ENCODE results near the gene GSK3A.
A peak's percentile ranks its signal among the peaks of the same experiment; 100 is the strongest.

Gene GSK3A

DNA sequence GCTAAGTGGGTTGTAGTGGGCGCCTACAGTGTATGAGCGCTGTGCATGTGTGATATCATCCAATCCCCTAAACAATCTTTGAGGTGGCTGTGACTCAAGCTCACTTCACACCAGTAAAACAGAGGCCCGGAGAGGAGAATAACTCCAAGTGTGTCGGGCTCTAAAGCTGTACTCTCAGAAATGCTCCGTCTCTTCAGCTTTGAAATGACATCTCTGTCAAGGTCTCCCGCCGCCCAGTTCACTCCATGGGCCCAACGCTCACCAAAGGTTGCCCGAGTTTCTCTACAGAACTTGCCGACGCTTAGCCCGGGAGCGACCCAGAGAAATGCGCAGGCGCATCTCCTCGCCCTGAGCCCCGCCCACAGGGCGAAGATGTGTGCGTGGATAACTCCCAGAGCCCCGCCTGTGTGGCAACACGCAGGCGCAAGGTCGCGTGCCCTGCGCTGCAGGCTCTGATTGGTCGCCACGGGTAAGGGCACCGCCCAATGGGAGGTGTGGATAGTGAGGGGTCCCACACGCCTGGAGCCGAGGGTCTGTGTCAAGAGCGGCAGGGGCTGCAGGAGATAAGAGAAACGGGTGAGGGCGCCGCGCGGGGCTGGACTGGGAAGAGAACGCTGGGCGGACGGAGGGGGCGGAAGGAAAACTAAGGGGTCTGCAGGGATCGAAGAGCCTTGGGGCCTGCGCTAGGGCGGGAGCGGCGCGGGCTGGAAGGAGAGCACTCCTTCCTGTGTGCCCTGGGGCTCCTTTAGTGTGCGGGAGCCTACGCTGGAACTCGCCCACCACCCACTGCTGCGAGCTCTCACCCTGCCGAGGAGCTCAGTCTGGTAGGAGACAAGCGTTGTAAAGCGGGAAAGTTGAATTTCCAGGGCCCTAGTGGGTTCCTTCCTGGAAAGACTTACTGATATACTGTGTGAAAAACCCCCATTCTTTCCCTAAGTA, 22.3 kb downstream of the GSK3A start, which contains the start of gene ZNF526:
Gene ZNF526, plus strand, starts transcription at position 501 of the 939 bp plus-strand sequence. CDS start 4,092 bp downstream, outside the sequence.
- Histone ChIP-seq H3K4me3 (ENCODE audit: severe bottlenecking) (peak within 1 kb of the TSS; percentile 63), H3K9me3 (ENCODE audit: severe bottlenecking) (no peaks in the 10 kb centered on the region), H3K36me3 (ENCODE audit: low read depth) (peaks cover 34% of the 10 kb centered on the region), H3K27me3 (ENCODE audit: insufficient read depth, poor library complexity, severe bottlenecking) (no peaks in the 10 kb centered on the region), H3K4me1 (ENCODE audit: insufficient read depth, poor library complexity, severe bottlenecking) (peaks cover 6% of the 10 kb centered on the region), H3K27ac (ENCODE audit: poor library complexity, severe bottlenecking) (peak within 1 kb of the TSS; percentile 67)
- DNase-seq (ENCODE audit: low spot score) (peak; percentile 97), ATAC-seq (ENCODE audit: low read depth) (peak; percentile 87)
- TF ChIP-seq, protein P1, sequence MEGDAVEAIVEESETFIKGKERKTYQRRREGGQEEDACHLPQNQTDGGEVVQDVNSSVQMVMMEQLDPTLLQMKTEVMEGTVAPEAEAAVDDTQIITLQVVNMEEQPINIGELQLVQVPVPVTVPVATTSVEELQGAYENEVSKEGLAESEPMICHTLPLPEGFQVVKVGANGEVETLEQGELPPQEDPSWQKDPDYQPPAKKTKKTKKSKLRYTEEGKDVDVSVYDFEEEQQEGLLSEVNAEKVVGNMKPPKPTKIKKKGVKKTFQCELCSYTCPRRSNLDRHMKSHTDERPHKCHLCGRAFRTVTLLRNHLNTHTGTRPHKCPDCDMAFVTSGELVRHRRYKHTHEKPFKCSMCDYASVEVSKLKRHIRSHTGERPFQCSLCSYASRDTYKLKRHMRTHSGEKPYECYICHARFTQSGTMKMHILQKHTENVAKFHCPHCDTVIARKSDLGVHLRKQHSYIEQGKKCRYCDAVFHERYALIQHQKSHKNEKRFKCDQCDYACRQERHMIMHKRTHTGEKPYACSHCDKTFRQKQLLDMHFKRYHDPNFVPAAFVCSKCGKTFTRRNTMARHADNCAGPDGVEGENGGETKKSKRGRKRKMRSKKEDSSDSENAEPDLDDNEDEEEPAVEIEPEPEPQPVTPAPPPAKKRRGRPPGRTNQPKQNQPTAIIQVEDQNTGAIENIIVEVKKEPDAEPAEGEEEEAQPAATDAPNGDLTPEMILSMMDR (IDR thresholded peaks at IDR 0.05; ENCODE audit: poor library complexity, severe bottlenecking) = no peak

DNA sequence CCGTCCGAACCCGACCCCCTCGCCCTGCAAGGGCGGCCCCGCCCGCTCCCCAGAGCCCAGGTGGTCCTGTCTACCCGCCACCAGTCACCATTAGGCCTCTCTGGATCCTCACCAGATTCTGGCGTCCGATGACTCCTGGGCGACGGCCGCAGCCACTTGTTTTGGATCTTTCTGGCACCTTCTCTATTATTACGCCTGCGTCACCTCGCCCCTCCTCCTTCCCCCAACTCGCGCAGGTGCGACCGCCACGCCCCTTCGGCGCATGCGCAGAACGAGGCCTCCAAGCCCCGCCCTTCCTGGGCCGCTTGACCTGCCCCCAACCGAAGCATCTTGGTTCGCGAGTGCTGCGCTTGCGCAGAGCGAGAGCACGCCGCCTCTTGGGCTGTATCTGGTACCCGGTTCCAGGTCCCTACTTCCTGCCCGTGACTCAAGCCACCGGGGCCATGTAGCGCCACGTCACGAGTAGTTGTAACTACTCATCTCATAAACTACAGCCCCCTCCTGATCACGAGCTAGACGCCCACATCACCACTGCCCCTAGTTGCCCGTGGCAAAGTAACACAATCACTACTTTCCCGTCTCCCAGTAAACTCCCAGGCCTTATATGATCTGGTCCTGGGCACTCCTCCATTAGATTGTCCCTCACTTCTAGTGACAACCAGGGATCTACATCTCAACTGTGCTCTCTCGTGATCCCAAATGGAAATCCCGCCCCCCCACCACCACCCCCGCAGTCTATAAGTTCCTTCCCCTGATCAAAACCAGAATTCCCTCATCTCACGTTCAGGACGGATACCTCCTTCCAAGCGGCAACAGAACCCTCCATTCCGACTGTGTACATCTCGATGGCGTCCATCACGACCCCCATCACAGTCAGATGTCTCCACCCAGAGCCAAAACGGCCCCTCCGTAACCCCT, 24.6 kb downstream of the GSK3A start, which contains the start of gene DEDD2:
Gene DEDD2, minus strand, starts transcription at position 158 of the 918 bp plus-strand sequence. CDS start 670 bp downstream, outside the sequence.
- Histone ChIP-seq H3K4me3 (ENCODE audit: severe bottlenecking) (peak within 1 kb of the TSS; percentile 68), H3K36me3 (ENCODE audit: low read depth) (peaks cover 42% of the 10 kb centered on the region), H3K27ac (ENCODE audit: poor library complexity, severe bottlenecking) (peak within 1 kb of the TSS; percentile 67), H3K9me3 (ENCODE audit: severe bottlenecking) (no peaks in the 10 kb centered on the region), H3K27me3 (ENCODE audit: insufficient read depth, poor library complexity, severe bottlenecking) (no peaks in the 10 kb centered on the region), H3K4me1 (ENCODE audit: insufficient read depth, poor library complexity, severe bottlenecking) (peaks cover 6% of the 10 kb centered on the region)
- DNase-seq (ENCODE audit: low spot score) (peak; percentile 94), ATAC-seq (ENCODE audit: low read depth) (peak; percentile 60)
- TF ChIP-seq, protein P1 (IDR thresholded peaks at IDR 0.05; ENCODE audit: poor library complexity, severe bottlenecking) = no peak

DNA sequence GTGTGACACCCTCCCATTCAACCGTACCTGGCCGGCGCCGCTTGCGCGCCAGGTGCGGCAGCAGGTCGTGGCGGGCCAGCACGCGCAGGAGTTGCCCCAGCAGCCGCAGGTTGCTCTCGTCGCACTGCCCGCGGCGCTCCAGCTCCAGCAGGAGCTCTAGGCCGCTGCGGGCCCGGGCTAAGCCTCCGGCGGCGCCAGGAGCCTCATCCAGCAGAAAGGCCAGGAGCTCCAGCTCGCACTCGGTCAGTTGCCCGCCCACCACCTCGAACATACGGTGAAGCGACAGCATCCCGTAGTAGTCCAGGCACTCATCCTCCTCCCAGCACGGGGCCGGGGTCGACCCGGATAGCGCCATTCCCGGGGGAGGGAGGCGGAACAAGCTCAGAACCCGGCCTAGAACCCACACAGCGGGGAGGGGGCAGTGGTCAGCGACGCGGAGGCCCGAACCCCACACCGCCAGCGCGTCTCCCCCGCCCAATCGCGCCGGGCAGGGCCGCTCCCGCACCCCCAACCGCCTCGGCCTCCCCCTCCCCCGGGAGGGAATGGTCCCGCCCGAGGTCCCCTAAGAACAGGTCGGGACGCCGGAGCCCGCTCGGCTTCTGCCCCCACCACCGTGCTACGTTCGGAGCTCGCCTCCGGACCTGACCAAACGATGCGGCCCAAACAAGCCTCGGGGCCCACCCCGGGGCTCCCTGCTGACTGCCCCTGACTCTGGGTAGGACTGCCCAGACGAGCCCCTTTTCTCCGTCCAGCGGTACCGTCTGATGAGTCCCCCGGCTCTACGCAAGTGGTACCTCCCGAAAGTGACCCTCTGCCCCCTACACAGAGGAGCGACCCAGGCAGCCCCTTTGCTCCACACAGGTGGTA, 25.5 kb downstream of the GSK3A start:
- Histone ChIP-seq H3K27ac (ENCODE audit: poor library complexity, severe bottlenecking) (peak overlapping the region; percentile 67), H3K27me3 (ENCODE audit: insufficient read depth, poor library complexity, severe bottlenecking) (no peaks in the 10 kb centered on the region), H3K36me3 (ENCODE audit: low read depth) (peaks cover 39% of the 10 kb centered on the region), H3K4me3 (ENCODE audit: severe bottlenecking) (peak overlapping the region; percentile 68), H3K4me1 (ENCODE audit: insufficient read depth, poor library complexity, severe bottlenecking) (peaks cover 6% of the 10 kb centered on the region), H3K9me3 (ENCODE audit: severe bottlenecking) (no peaks in the 10 kb centered on the region)
- TF ChIP-seq, protein P1 (IDR thresholded peaks at IDR 0.05; ENCODE audit: poor library complexity, severe bottlenecking) = no peak
- ATAC-seq (ENCODE audit: low read depth) (peak; percentile 22), DNase-seq (ENCODE audit: low spot score) (no peak)

DNA sequence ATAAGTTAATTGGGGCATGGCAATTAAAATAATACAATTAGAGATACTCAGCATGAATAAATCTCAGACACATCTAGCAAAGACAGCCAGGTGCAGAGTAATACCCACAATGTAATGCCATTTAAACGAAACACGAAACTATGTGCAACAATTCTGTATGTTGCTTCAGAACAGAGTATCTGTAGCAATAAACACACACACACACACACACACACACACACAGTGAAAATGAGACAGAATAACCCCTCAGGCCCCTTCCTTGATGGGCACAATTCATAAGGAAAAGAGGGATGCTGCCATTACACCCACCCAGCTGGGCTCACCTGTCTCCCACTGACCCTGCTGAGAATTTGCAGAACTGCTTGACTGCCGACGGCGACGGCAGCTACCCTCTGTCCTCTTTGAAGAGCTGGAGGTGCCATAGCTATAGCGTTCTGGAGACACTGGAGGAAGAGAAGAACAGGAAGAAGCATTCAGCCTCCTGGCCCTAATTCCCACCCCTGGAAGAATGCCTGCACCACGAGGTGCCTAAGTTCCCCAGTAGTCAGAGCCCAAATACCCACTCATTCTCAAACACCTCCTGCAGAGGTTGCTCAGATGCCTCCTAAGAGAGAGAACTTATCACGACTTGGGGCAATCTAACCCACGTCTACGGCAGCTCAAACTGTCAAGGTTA, 27.5 kb downstream of the GSK3A start:
- Histone ChIP-seq H3K36me3 (ENCODE audit: low read depth) (peaks cover 52% of the 10 kb centered on the region), H3K27me3 (ENCODE audit: insufficient read depth, poor library complexity, severe bottlenecking) (no peaks in the 10 kb centered on the region), H3K27ac (ENCODE audit: poor library complexity, severe bottlenecking) (no peak overlapping the region), H3K9me3 (ENCODE audit: severe bottlenecking) (no peaks in the 10 kb centered on the region), H3K4me1 (ENCODE audit: insufficient read depth, poor library complexity, severe bottlenecking) (peaks cover 6% of the 10 kb centered on the region), H3K4me3 (ENCODE audit: severe bottlenecking) (no peak overlapping the region)
- DNase-seq (ENCODE audit: low spot score) = no peak
- TF ChIP-seq, protein P1 (IDR thresholded peaks at IDR 0.05; ENCODE audit: poor library complexity, severe bottlenecking) = no peak
- no peak for ATAC-seq (ENCODE audit: low read depth)

All from RWPE2 (cell line).